ENCODE data around the gene PTEN.
"Not testable (repeated sequence)": the region's sequence is repeated elsewhere in the genome, so short reads cannot be mapped to it uniquely, and the experiment has no call there.

PTEN gene

GRCh38 chr10:87873656-87874055 lies 10.2 kb downstream of the PTEN start:
- DNase-seq = no peak

GRCh38 chr10:87875929-87876571 lies 12.6 kb downstream of the PTEN start:
- DNase-seq = no peak

- DNase-seq = no peak
Observed at GRCh38 chr10:87878664-87879459, 15.4 kb downstream of the PTEN start.

- DNase-seq = no peak
Observed at GRCh38 chr10:87880336-87880735, 16.9 kb downstream of the PTEN start.

GRCh38 chr10:87881373-87882059 lies 18.1 kb downstream of the PTEN start:
- not testable (repeated sequence) for DNase-seq

- DNase-seq = no peak
Observed at GRCh38 chr10:87882555-87883294, 19.3 kb downstream of the PTEN start.

GRCh38 chr10:87886635-87887034 lies 23.2 kb downstream of the PTEN start:
- DNase-seq = no peak

GRCh38 chr10:87887146-87887545 lies 23.7 kb downstream of the PTEN start:
- no peak for DNase-seq

GRCh38 chr10:87887548-87888289 lies 24.3 kb downstream of the PTEN start:
- no peak for DNase-seq

- DNase-seq = no peak
Observed at GRCh38 chr10:87895430-87895829, 32.0 kb downstream of the PTEN start.

GRCh38 chr10:87896216-87896615 lies 32.8 kb downstream of the PTEN start:
- no peak for DNase-seq

- DNase-seq = not testable (repeated sequence)
Observed at GRCh38 chr10:87897957-87898356, 34.5 kb downstream of the PTEN start.

- DNase-seq = not testable (repeated sequence)
Observed at GRCh38 chr10:87903396-87903795, 40.0 kb downstream of the PTEN start.

GRCh38 chr10:87913156-87913921 lies 49.9 kb downstream of the PTEN start:
- no peak for DNase-seq

GRCh38 chr10:87915406-87915805 lies 52.0 kb downstream of the PTEN start:
- no peak for DNase-seq

GRCh38 chr10:87915989-87916388 lies 52.6 kb downstream of the PTEN start:
- no peak for DNase-seq

GRCh38 chr10:87916515-87916914 lies 53.1 kb downstream of the PTEN start:
- no peak for DNase-seq

- no peak for DNase-seq
Observed at GRCh38 chr10:87918254-87918859, 54.9 kb downstream of the PTEN start.

GRCh38 chr10:87920538-87920937 lies 57.1 kb downstream of the PTEN start:
- DNase-seq = no peak

GRCh38 chr10:87921931-87922688 lies 58.7 kb downstream of the PTEN start:
- DNase-seq = no peak
